ENCODE results near the gene GNG4.

GNG4 gene

GRCh38 chr1:235628316-235629005, 21.1 kb downstream of the GNG4 start (continued):
- TF ChIP-seq ZFP30 (CRISPR knock-in tag; IDR thresholded peaks at IDR 0.05) (no peak), ZNF8 (CRISPR knock-in tag; IDR thresholded peaks at IDR 0.05) (no peak)

DNA sequence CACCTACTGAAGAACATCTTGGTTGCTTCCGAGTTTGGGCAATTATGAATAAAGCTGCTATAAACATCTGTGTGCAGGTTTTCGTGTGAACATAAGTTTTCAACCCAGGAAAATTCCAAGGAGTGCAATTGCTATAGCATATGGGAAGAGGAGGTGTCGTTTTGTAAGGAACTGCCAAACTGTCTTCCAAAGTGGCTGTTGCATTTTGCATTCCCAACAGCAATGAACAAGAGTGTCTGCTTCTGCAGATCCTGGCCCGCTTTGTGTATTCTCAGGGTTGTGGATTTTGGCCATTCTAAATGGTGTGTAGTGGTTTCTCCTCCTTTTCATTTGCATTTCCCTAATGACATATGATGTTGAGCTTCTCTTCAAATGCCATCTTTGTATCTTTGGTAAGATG, 23.8 kb downstream of the GNG4 start:
- TF ChIP-seq ESRRG (CRISPR knock-in tag; IDR thresholded peaks at IDR 0.05) (no peak), ZFP30 (CRISPR knock-in tag; IDR thresholded peaks at IDR 0.05) (no peak), CSDC2 (CRISPR knock-in tag; IDR thresholded peaks at IDR 0.05) (no peak), GLIS3 (CRISPR knock-in tag; IDR thresholded peaks at IDR 0.05) (no peak), CREB5 (CRISPR knock-in tag; IDR thresholded peaks at IDR 0.05; ENCODE audit: low read depth) (no peak), PPARA (CRISPR knock-in tag; IDR thresholded peaks at IDR 0.05; ENCODE audit: borderline replicate concordance) (no peak), OSR1 (CRISPR knock-in tag; IDR thresholded peaks at IDR 0.05) (no peak), SNAI2 (CRISPR knock-in tag; IDR thresholded peaks at IDR 0.05) (no peak), POU6F1 (CRISPR knock-in tag; IDR thresholded peaks at IDR 0.05; ENCODE audit: borderline replicate concordance, low read depth) (no peak), ZNF565 (CRISPR knock-in tag; conservative IDR thresholded peaks at IDR 0.05; ENCODE audit: low read depth) (no peak), BACH2 (CRISPR knock-in tag; IDR thresholded peaks at IDR 0.05; ENCODE audit: borderline replicate concordance) (no peak), PATZ1 (CRISPR knock-in tag; IDR thresholded peaks at IDR 0.05; ENCODE audit: borderline replicate concordance) (no peak), ZC3H10 (CRISPR knock-in tag; IDR thresholded peaks at IDR 0.05) (no peak), TCF4 (CRISPR knock-in tag; IDR thresholded peaks at IDR 0.05; ENCODE audit: borderline replicate concordance) (no peak)
- no peak for ATAC-seq

GRCh38 chr1:235625340-235625739, 24.2 kb downstream of the GNG4 start:
- TF ChIP-seq GLIS3 (CRISPR knock-in tag; IDR thresholded peaks at IDR 0.05), result no peak
- TF ChIP-seq ISL1 (CRISPR knock-in tag; IDR thresholded peaks at IDR 0.05), result no peak
- no peak for TF ChIP-seq BACH2 (CRISPR knock-in tag; IDR thresholded peaks at IDR 0.05; ENCODE audit: borderline replicate concordance)
- TF ChIP-seq ZC3H10 (CRISPR knock-in tag; IDR thresholded peaks at IDR 0.05), result no peak
- no peak for TF ChIP-seq CSDC2 (CRISPR knock-in tag; IDR thresholded peaks at IDR 0.05)
- TF ChIP-seq, protein P1, sequence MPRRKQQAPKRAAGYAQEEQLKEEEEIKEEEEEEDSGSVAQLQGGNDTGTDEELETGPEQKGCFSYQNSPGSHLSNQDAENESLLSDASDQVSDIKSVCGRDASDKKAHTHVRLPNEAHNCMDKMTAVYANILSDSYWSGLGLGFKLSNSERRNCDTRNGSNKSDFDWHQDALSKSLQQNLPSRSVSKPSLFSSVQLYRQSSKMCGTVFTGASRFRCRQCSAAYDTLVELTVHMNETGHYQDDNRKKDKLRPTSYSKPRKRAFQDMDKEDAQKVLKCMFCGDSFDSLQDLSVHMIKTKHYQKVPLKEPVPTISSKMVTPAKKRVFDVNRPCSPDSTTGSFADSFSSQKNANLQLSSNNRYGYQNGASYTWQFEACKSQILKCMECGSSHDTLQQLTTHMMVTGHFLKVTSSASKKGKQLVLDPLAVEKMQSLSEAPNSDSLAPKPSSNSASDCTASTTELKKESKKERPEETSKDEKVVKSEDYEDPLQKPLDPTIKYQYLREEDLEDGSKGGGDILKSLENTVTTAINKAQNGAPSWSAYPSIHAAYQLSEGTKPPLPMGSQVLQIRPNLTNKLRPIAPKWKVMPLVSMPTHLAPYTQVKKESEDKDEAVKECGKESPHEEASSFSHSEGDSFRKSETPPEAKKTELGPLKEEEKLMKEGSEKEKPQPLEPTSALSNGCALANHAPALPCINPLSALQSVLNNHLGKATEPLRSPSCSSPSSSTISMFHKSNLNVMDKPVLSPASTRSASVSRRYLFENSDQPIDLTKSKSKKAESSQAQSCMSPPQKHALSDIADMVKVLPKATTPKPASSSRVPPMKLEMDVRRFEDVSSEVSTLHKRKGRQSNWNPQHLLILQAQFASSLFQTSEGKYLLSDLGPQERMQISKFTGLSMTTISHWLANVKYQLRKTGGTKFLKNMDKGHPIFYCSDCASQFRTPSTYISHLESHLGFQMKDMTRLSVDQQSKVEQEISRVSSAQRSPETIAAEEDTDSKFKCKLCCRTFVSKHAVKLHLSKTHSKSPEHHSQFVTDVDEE (CRISPR knock-in tag; IDR thresholded peaks at IDR 0.05), result no peak
- TF ChIP-seq CSRNP3 (CRISPR knock-in tag; IDR thresholded peaks at IDR 0.05), result no peak
- TF ChIP-seq ARNTL (CRISPR knock-in tag; IDR thresholded peaks at IDR 0.05; ENCODE audit: borderline replicate concordance, low read depth), result no peak
- TF ChIP-seq SNAI2 (CRISPR knock-in tag; IDR thresholded peaks at IDR 0.05), result no peak
- TF ChIP-seq PATZ1 (CRISPR knock-in tag; IDR thresholded peaks at IDR 0.05; ENCODE audit: borderline replicate concordance), result no peak
- no peak for TF ChIP-seq TCF4 (CRISPR knock-in tag; IDR thresholded peaks at IDR 0.05; ENCODE audit: borderline replicate concordance)
- no peak for TF ChIP-seq OSR1 (CRISPR knock-in tag; IDR thresholded peaks at IDR 0.05)
- TF ChIP-seq PPARA (CRISPR knock-in tag; IDR thresholded peaks at IDR 0.05; ENCODE audit: borderline replicate concordance), result no peak
- ATAC-seq, result no peak
